ENCODE results near the gene NFX1.
A peak's percentile ranks its signal among the peaks of the same experiment; 100 is the strongest.
"Not testable (repeated sequence)": the region's sequence is repeated elsewhere in the genome, so short reads cannot be mapped to it uniquely, and the experiment has no call there.

Gene NFX1

GRCh38 chr9:33402371-33402770 lies 112.1 kb downstream of the NFX1 start, which contains the start of gene AQP7:
Gene AQP7, minus strand, starts transcription at chr9:33402568. Its CDS starts 1,306 bp downstream, at chr9:33401262.
- H3K36me3 ChIP-seq (ENCODE audit: control insufficient read depth in 1 of 2, insufficient read depth in 2 of 2, low read depth in 1 of 2, low read length in 2 of 2); H2BK120ac ChIP-seq (ENCODE audit: low read depth, low read length); H2AK5ac ChIP-seq (ENCODE audit: low read length, severe bottlenecking); H3K14ac ChIP-seq (ENCODE audit: low read length in 2 of 2); H3K23ac ChIP-seq (ENCODE audit: low read length in 2 of 2); H3K27me3 ChIP-seq (ENCODE audit: control insufficient read depth in 1 of 2, insufficient read depth in 1 of 2, low read length in 2 of 2); H4K91ac ChIP-seq (ENCODE audit: low read length); H3K4me1 ChIP-seq (ENCODE audit: control insufficient read depth, insufficient read depth, low read depth, low read length); H3K79me1 ChIP-seq (replicated peaks; ENCODE audit: low read length, poor library complexity, severe bottlenecking); H4K8ac ChIP-seq (ENCODE audit: low read length); H3K9ac ChIP-seq (ENCODE audit: low read length); H3K9me3 ChIP-seq (ENCODE audit: control insufficient read depth, low read length); H3K4ac ChIP-seq (ENCODE audit: low read depth in 1 of 2, low read length in 2 of 2); H2BK5ac ChIP-seq (ENCODE audit: low read depth, low read length, poor library complexity, severe bottlenecking); H2BK15ac ChIP-seq (ENCODE audit: low read depth, poor library complexity, severe bottlenecking); H2AFZ ChIP-seq (ENCODE audit: low read depth, low read length); H3K4me2 ChIP-seq (ENCODE audit: low read length, poor library complexity, severe bottlenecking); DNase-seq; H2BK12ac ChIP-seq (ENCODE audit: low read length in 2 of 2); H3K27ac ChIP-seq (ENCODE audit: low read length, poor library complexity, severe bottlenecking): not testable (repeated sequence)
- H3K18ac ChIP-seq (ENCODE audit: low read depth in 1 of 2, low read length in 2 of 2): peak within 1 kb of the TSS in 1 of 2 experiments; percentile 19
- WGBS: 74% methylated on average over 8 of the region's 10 CpGs
- peak within 1 kb of the TSS in 1 of 2 experiments; percentile 44 for H3K4me3 ChIP-seq (ENCODE audit: insufficient read depth in 1 of 2, low read depth in 1 of 2, low read length in 2 of 2)

GRCh38 chr9:33403941-33404787 lies 113.8 kb downstream of the NFX1 start:
- Histone ChIP-seq H2BK120ac (ENCODE audit: low read depth, low read length) (no peak overlapping the region), H3K27me3 (ENCODE audit: control insufficient read depth in 1 of 2, insufficient read depth in 1 of 2, low read length in 2 of 2) (peaks cover 6 to 7% of the 10 kb centered on the region in 2 experiments), H3K4me3 (ENCODE audit: insufficient read depth in 1 of 2, low read depth in 1 of 2, low read length in 2 of 2) (no peak overlapping the region), H3K18ac (ENCODE audit: low read depth in 1 of 2, low read length in 2 of 2) (no peak overlapping the region), H2BK5ac (ENCODE audit: low read depth, low read length, poor library complexity, severe bottlenecking) (no peak overlapping the region), H3K4me2 (ENCODE audit: low read length, poor library complexity, severe bottlenecking) (no peak overlapping the region), H3K4ac (ENCODE audit: low read depth in 1 of 2, low read length in 2 of 2) (peak overlapping the region in 1 of 2 experiments; percentile 6), H4K8ac (ENCODE audit: low read length) (no peak overlapping the region), H2AK5ac (ENCODE audit: low read length, severe bottlenecking) (no peak overlapping the region), H3K36me3 (ENCODE audit: control insufficient read depth in 1 of 2, insufficient read depth in 2 of 2, low read depth in 1 of 2, low read length in 2 of 2) (no peaks in the 10 kb centered on the region), H2BK12ac (ENCODE audit: low read length in 2 of 2) (no peak overlapping the region), H4K91ac (ENCODE audit: low read length) (no peak overlapping the region), H3K23ac (ENCODE audit: low read length in 2 of 2) (no peak overlapping the region), H3K27ac (ENCODE audit: low read length, poor library complexity, severe bottlenecking) (no peak overlapping the region), H2AFZ (ENCODE audit: low read depth, low read length) (no peak overlapping the region), H3K79me1 (replicated peaks; ENCODE audit: low read length, poor library complexity, severe bottlenecking) (no peaks in the 10 kb centered on the region), H3K14ac (ENCODE audit: low read length in 2 of 2) (no peak overlapping the region), H3K4me1 (ENCODE audit: control insufficient read depth, insufficient read depth, low read depth, low read length) (no peaks in the 10 kb centered on the region), H2BK15ac (ENCODE audit: low read depth, poor library complexity, severe bottlenecking) (peak overlapping the region; percentile 19), H3K9me3 (ENCODE audit: control insufficient read depth, low read length) (no peaks in the 10 kb centered on the region), H3K9ac (ENCODE audit: low read length) (no peak overlapping the region)
- WGBS: 81% methylated on average over 17 of the region's 17 CpGs
- no peak for DNase-seq

GRCh38 chr9:33404788-33405362 lies 114.6 kb downstream of the NFX1 start:
- no peak overlapping the region for H2AFZ ChIP-seq (ENCODE audit: low read depth, low read length)
- no peaks in the 10 kb centered on the region for H3K79me1 ChIP-seq (replicated peaks; ENCODE audit: low read length, poor library complexity, severe bottlenecking)
- no peak overlapping the region for H2AK5ac ChIP-seq (ENCODE audit: low read length, severe bottlenecking)
- H3K14ac ChIP-seq (ENCODE audit: low read length in 2 of 2): no peak overlapping the region
- no peak overlapping the region for H3K9ac ChIP-seq (ENCODE audit: low read length)
- 88% methylated on average over 3 of the region's 4 CpGs for WGBS
- no peak overlapping the region for H3K4ac ChIP-seq (ENCODE audit: low read depth in 1 of 2, low read length in 2 of 2)
- no peak overlapping the region for H4K91ac ChIP-seq (ENCODE audit: low read length)
- no peak overlapping the region for H3K4me2 ChIP-seq (ENCODE audit: low read length, poor library complexity, severe bottlenecking)
- H3K18ac ChIP-seq (ENCODE audit: low read depth in 1 of 2, low read length in 2 of 2): no peak overlapping the region
- H3K4me3 ChIP-seq (ENCODE audit: insufficient read depth in 1 of 2, low read depth in 1 of 2, low read length in 2 of 2): no peak overlapping the region
- no peak overlapping the region for H4K8ac ChIP-seq (ENCODE audit: low read length)
- H3K27me3 ChIP-seq (ENCODE audit: control insufficient read depth in 1 of 2, insufficient read depth in 1 of 2, low read length in 2 of 2): peaks cover 6 to 7% of the 10 kb centered on the region in 2 experiments
- H2BK12ac ChIP-seq (ENCODE audit: low read length in 2 of 2): no peak overlapping the region
- peak overlapping the region; percentile 43 for H2BK120ac ChIP-seq (ENCODE audit: low read depth, low read length)
- H3K36me3 ChIP-seq (ENCODE audit: control insufficient read depth in 1 of 2, insufficient read depth in 2 of 2, low read depth in 1 of 2, low read length in 2 of 2): no peaks in the 10 kb centered on the region
- H3K9me3 ChIP-seq (ENCODE audit: control insufficient read depth, low read length): no peaks in the 10 kb centered on the region
- H2BK5ac ChIP-seq (ENCODE audit: low read depth, low read length, poor library complexity, severe bottlenecking): no peak overlapping the region
- H2BK15ac ChIP-seq (ENCODE audit: low read depth, poor library complexity, severe bottlenecking): no peak overlapping the region
- no peak for DNase-seq
- no peaks in the 10 kb centered on the region for H3K4me1 ChIP-seq (ENCODE audit: control insufficient read depth, insufficient read depth, low read depth, low read length)
- no peak overlapping the region for H3K23ac ChIP-seq (ENCODE audit: low read length in 2 of 2)
- no peak overlapping the region for H3K27ac ChIP-seq (ENCODE audit: low read length, poor library complexity, severe bottlenecking)

- H3K36me3 ChIP-seq (ENCODE audit: control insufficient read depth in 1 of 2, insufficient read depth in 2 of 2, low read depth in 1 of 2, low read length in 2 of 2): no peaks in the 10 kb centered on the region
- no peak overlapping the region for H3K14ac ChIP-seq (ENCODE audit: low read length in 2 of 2)
- no peak overlapping the region for H2BK5ac ChIP-seq (ENCODE audit: low read depth, low read length, poor library complexity, severe bottlenecking)
- H3K27me3 ChIP-seq (ENCODE audit: control insufficient read depth in 1 of 2, insufficient read depth in 1 of 2, low read length in 2 of 2): peaks cover 6 to 11% of the 10 kb centered on the region in 2 experiments
- no peak overlapping the region for H4K91ac ChIP-seq (ENCODE audit: low read length)
- no peaks in the 10 kb centered on the region for H3K9me3 ChIP-seq (ENCODE audit: control insufficient read depth, low read length)
- H2BK120ac ChIP-seq (ENCODE audit: low read depth, low read length): no peak overlapping the region
- H3K4me3 ChIP-seq (ENCODE audit: insufficient read depth in 1 of 2, low read depth in 1 of 2, low read length in 2 of 2): no peak overlapping the region
- H3K79me1 ChIP-seq (replicated peaks; ENCODE audit: low read length, poor library complexity, severe bottlenecking): no peaks in the 10 kb centered on the region
- H3K4me1 ChIP-seq (ENCODE audit: control insufficient read depth, insufficient read depth, low read depth, low read length): peaks cover 1% of the 10 kb centered on the region
- DNase-seq: no peak
- H2AFZ ChIP-seq (ENCODE audit: low read depth, low read length): no peak overlapping the region
- no peak overlapping the region for H3K18ac ChIP-seq (ENCODE audit: low read depth in 1 of 2, low read length in 2 of 2)
- H3K9ac ChIP-seq (ENCODE audit: low read length): no peak overlapping the region
- WGBS: 100% methylated on average over 1 of the region's 3 CpGs
- H3K4ac ChIP-seq (ENCODE audit: low read depth in 1 of 2, low read length in 2 of 2): no peak overlapping the region
- no peak overlapping the region for H4K8ac ChIP-seq (ENCODE audit: low read length)
- no peak overlapping the region for H2BK15ac ChIP-seq (ENCODE audit: low read depth, poor library complexity, severe bottlenecking)
- H2AK5ac ChIP-seq (ENCODE audit: low read length, severe bottlenecking): no peak overlapping the region
- no peak overlapping the region for H3K27ac ChIP-seq (ENCODE audit: low read length, poor library complexity, severe bottlenecking)
- no peak overlapping the region for H3K4me2 ChIP-seq (ENCODE audit: low read length, poor library complexity, severe bottlenecking)
- no peak overlapping the region for H3K23ac ChIP-seq (ENCODE audit: low read length in 2 of 2)
- H2BK12ac ChIP-seq (ENCODE audit: low read length in 2 of 2): no peak overlapping the region
These were observed 116.7 kb downstream of the NFX1 start for GRCh38 chr9:33407061-33407460.
